K562 (cell line): Measurements from ENCODE around the gene RABGAP1. TPM values are rescaled to one million over a fixed set of nuclear protein-coding genes. Genes with fewer than 3 reads are reported as not detected.

Source experiments
- ATAC-seq: fragments of 200-7000 bp; cut with Tn5 transposase; 3 replicates; pipeline ENCODE4 v1.9.1; 2020; ENCODE audit warnings: moderate library complexity
- BruUV-seq: library from RNA; stranded (reverse); fragments of 400-500 nt; replicated peaks from 2 replicates; lab custom pipeline; 2021; lab: Mats Ljungman, UMichigan
- CTCF ChIA-PET: fragments of 300-600 bp; formaldehyde crosslinking; extraction: SDS; loops from one replicate; lab custom pipeline; 2021; ENCODE audit warnings: low intra/inter-chr PET ratio; lab: Yijun Ruan, JAX
- POLR2A ChIA-PET: fragments of 300-600, 350-650 bp; sonication (Branson Sonifier 250); formaldehyde crosslinking; extraction: SDS; loops from one replicate; lab custom pipeline; 2021; ENCODE audit warnings: antibody characterized with exemption, inconsistent platforms; lab: Yijun Ruan, JAX
- DNase-seq, 4 experiments: peaks; one replicate each; pipeline versions ENCODE4 v3.0.0 to v3.0.0-alpha.2; 2011 to 2018; ENCODE audit warnings: low spot score in 3 of 4, mixed read lengths in 3 of 4; ENCODE audit errors: extremely low read depth in 1 of 4
- FAIRE-seq: peaks from 2 replicates; lab custom pipeline; 2011; peaks lifted over from hg19 to GRCh38; lab: Jason Lieb, UNC
- H2AFZ ChIP-seq: 2 replicates; pipeline ENCODE4 v1.6.0; 2011; ENCODE audit warnings: low read depth, low read length, control low read depth, inconsistent platforms
- H3K27ac ChIP-seq: fragments of 200-600 bp; 3 replicates; pipeline ENCODE4 v1.8.0; 2011; ENCODE audit warnings: low read depth, mild to moderate bottlenecking, control low read depth, inconsistent platforms, low read length, moderate library complexity, mixed read lengths; ENCODE audit errors: extremely low read depth
- H3K27me3 ChIP-seq, 2 experiments: fragments of 300-600 bp in 1 of 2; 2 replicates in 1 of 2; 3 replicates in 1 of 2; pipeline versions ENCODE4 v1.6.0 to v1.8.0; 2011; ENCODE audit warnings: inconsistent platforms in 2 of 2, low read length in 2 of 2, mild to moderate bottlenecking in 1 of 2, mixed read lengths in 1 of 2, moderate library complexity in 1 of 2; ENCODE audit not compliant: control insufficient read depth in 2 of 2, insufficient read depth in 2 of 2
- H3K36me3 ChIP-seq: fragments of 300-600 bp; 3 replicates; pipeline ENCODE4 v1.8.0; 2011; ENCODE audit warnings: mild to moderate bottlenecking, low read length, inconsistent platforms; ENCODE audit not compliant: control insufficient read depth, insufficient read depth
- H3K4me1 ChIP-seq, 2 experiments: fragments of 200-600 bp in 1 of 2; replicated peaks in 1 of 2; 2 replicates in 1 of 2; 3 replicates in 1 of 2; pipeline versions ENCODE4 v1.5.1 to v1.8.0; 2011; ENCODE audit warnings: inconsistent platforms in 2 of 2, low read length in 2 of 2, mild to moderate bottlenecking in 1 of 2, mixed read lengths in 1 of 2, moderate library complexity in 1 of 2; ENCODE audit not compliant: control insufficient read depth in 2 of 2, insufficient read depth in 2 of 2
- H3K4me2 ChIP-seq: 2 replicates; pipeline ENCODE4 v1.6.1; 2011; ENCODE audit warnings: low read length, control low read depth, inconsistent platforms, mixed read lengths; ENCODE audit not compliant: insufficient read depth
- H3K4me3 ChIP-seq: fragments of 200-600 bp; sonication (generic), shearing (Covaris generic); 2 replicates; pipeline ENCODE4 v1.5.1; 2016; ENCODE audit warnings: control low read depth, inconsistent platforms
- H3K79me2 ChIP-seq: fragments of 200-600 bp; 3 replicates; pipeline ENCODE4 v1.8.0; 2011; ENCODE audit warnings: low read length, inconsistent platforms; ENCODE audit not compliant: control insufficient read depth, insufficient read depth
- H3K9ac ChIP-seq, 2 experiments: 2 replicates each; pipeline versions ENCODE4 v1.6.0 to v1.6.1; 2011; ENCODE audit warnings: low read depth in 2 of 2, low read length in 2 of 2, control low read depth in 1 of 2, inconsistent platforms in 1 of 2, mild to moderate bottlenecking in 1 of 2, mixed read lengths in 1 of 2; ENCODE audit not compliant: insufficient read depth in 1 of 2
- H3K9me1 ChIP-seq: one replicate; pipeline ENCODE4 v1.6.0; 2011; ENCODE audit warnings: inconsistent platforms, mild to moderate bottlenecking, low read length, moderate library complexity; ENCODE audit not compliant: control insufficient read depth, insufficient read depth
- H3K9me3 ChIP-seq: replicated peaks from 2 replicates; pipeline ENCODE4 v1.5.1; 2011; ENCODE audit warnings: low read depth, low read length, inconsistent platforms; ENCODE audit not compliant: control insufficient read depth, insufficient read depth
- H4K20me1 ChIP-seq: replicated peaks from 2 replicates; pipeline ENCODE4 v1.6.1; 2011; ENCODE audit warnings: low read length, inconsistent platforms, mixed read lengths; ENCODE audit not compliant: control insufficient read depth, insufficient read depth
- CSDE1 ChIP-seq, 2 experiments: fragments of 450-650 bp; IDR thresholded peaks; 2 replicates each; pipeline ENCODE4 v1.6.1; 2016; ENCODE audit warnings: mild to moderate bottlenecking in 1 of 2
- E2F3 ChIP-seq: fragments of 250-450 bp; sonication (Bioruptor Pico); IDR thresholded peaks from 2 replicates; pipeline ENCODE4 v1.4.0; 2020; ENCODE audit warnings: mild to moderate bottlenecking
- JUN ChIP-seq, 2 experiments: sonication (generic) in 1 of 2; formaldehyde crosslinking in 1 of 2; IDR thresholded peaks; 2 replicates each; pipeline versions ENCODE4 v1.6.1 to v1.8.0; 2012 to 2022; ENCODE audit warnings: borderline replicate concordance in 2 of 2, mild to moderate bottlenecking in 2 of 2, improper control_type of control experiment in 1 of 2, low read depth in 1 of 2, low read length in 1 of 2, missing genetic modification reagents in 1 of 2
- RBM22 ChIP-seq: fragments of 200-400 bp; formaldehyde crosslinking; IDR thresholded peaks from 2 replicates; pipeline ENCODE4 v1.6.1; 2018; ENCODE audit warnings: low read length, low read depth; ENCODE audit not compliant: poor library complexity, severe bottlenecking
- ZNF644 ChIP-seq: fragments of 200-800 bp; sonication (Bioruptor generic); IDR thresholded peaks from 2 replicates; pipeline ENCODE4 v1.6.1; 2016; ENCODE audit warnings: low read depth, missing genetic modification characterization, missing compliant biosample characterization
- WGBS: fragments of 100-300 bp; shearing (Covaris generic); methylation state at CpG from one replicate; pipeline ENCODE4 v1.1.6; 2016; ENCODE audit warnings: low coverage, mixed read lengths; ENCODE audit not compliant: insufficient coverage; ENCODE audit errors: missing lambda C conversion rate; 5-methylcytosine and 5-hydroxymethylcytosine counted together
- in situ Hi-C: fragments of 300-500 bp; cut with MboI; formaldehyde crosslinking; loops from 4 replicates; pipeline ENCODE4 v1.15.0; 2018; ENCODE audit warnings: inconsistent platforms, mixed read lengths
- intact Hi-C: fragments of 100-400 bp; cut with micrococcal nuclease; formaldehyde crosslinking; loops from 2 replicates; pipeline ENCODE4 v1.14.2; 2022
- polyA plus RNA-seq, 8 experiments: library from polyadenylated mRNA; depleted of rRNA in 4 of 8; stranded (reverse) in 5 of 8; unstranded in 3 of 8; fragments of >200 nt; fragmentation: Nextera tagmentation in 2 of 8; fragmentation: Illumina TruSeq in 1 of 8; extraction: Ambion mirVana in 2 of 8; extraction: Trizol in 1 of 8; gene quantifications; 2 replicates each; pipeline versions ENCODE4 v1.2.1 to v1.2.3, GENCODE V29; 2011 to 2014; ENCODE audit warnings: inconsistent platforms in 1 of 8, missing spikeins in 1 of 8
- total RNA-seq, 7 experiments: library from RNA; depleted of rRNA in 6 of 7; stranded (reverse); fragments of >200 nt in 6 of 7; fragmentation: Illumina TruSeq in 2 of 7; extraction: Trizol in 2 of 7; gene quantifications; 2 replicates each; pipeline versions ENCODE4 v1.2.1 to v1.2.3, GENCODE V29; 2011 to 2021; ENCODE audit warnings: low replicate concordance in 1 of 7
- TF ChIP-seq, protein P1 (sequence below): fragments of 450-650 bp; formaldehyde crosslinking; IDR thresholded peaks from 2 replicates; pipeline ENCODE4 v1.4.0; 2020; ENCODE audit warnings: mild to moderate bottlenecking, moderate library complexity
- TF ChIP-seq, protein P2 (sequence below), 2 experiments: fragments of 450-650 bp; IDR thresholded peaks; 2 replicates each; pipeline ENCODE4 v1.6.1; 2016
- TF ChIP-seq, protein P3 (sequence below), 2 experiments: fragments of 450-650 bp; IDR thresholded peaks; 2 replicates each; pipeline ENCODE4 v1.6.1; 2016; ENCODE audit warnings: mild to moderate bottlenecking in 2 of 2, borderline replicate concordance in 1 of 2, low read depth in 1 of 2, moderate library complexity in 1 of 2

Gene RABGAP1
- total and polyA plus RNA-seq, 9 of the 15 experiments (the other 6 are each of a cell fraction or from before 2014, with no cell fraction given), result 1.5 to 22.7 (median 13.1) TPM

DNA sequence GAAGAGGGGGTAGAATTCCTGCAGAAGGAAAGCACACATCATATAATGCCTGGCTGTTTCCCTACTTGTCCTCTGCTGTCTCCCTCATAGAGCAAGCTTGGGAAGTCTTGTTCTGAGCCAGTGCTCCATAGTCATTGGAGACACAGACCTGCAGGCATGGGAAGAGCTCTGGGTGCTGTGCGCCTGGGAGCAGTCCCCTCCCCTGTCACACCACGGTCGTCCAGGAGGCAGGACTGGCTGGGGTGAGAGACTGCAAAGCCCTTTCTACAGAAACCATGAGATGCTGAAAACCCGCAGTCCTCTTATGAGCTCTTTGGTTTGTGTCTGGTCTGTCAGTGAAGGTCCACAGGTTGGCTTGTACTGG is 157.3 kb downstream of the RABGAP1 start:
- no peak for ATAC-seq
- 78% methylated on average over 2 of the region's 4 CpGs for WGBS
- no peaks in the 10 kb centered on the region for H3K27me3 ChIP-seq
- no peak overlapping the region for H3K4me3 ChIP-seq
- no peaks in the 10 kb centered on the region for H3K79me2 ChIP-seq
- H3K9me3 ChIP-seq, result no peaks in the 10 kb centered on the region
- H3K4me1 ChIP-seq, result no peaks in the 10 kb centered on the region
- no peak overlapping the region for H2AFZ ChIP-seq
- no peaks in the 10 kb centered on the region for H3K9me1 ChIP-seq
- DNase-seq, result no peak
- FAIRE-seq, result no peak
- peaks cover 61% of the 10 kb centered on the region for H3K36me3 ChIP-seq
- no peak overlapping the region for H3K27ac ChIP-seq
- no TSS peak for BruUV-seq
- no peaks in the 10 kb centered on the region for H4K20me1 ChIP-seq
- no peak overlapping the region for H3K9ac ChIP-seq
- intact Hi-C loops (no loop called here), in situ Hi-C loops (no loop called here)
- POLR2A ChIA-PET, result no interaction called here
- H3K4me2 ChIP-seq, result no peak overlapping the region
- TF ChIP-seq, protein P1, sequence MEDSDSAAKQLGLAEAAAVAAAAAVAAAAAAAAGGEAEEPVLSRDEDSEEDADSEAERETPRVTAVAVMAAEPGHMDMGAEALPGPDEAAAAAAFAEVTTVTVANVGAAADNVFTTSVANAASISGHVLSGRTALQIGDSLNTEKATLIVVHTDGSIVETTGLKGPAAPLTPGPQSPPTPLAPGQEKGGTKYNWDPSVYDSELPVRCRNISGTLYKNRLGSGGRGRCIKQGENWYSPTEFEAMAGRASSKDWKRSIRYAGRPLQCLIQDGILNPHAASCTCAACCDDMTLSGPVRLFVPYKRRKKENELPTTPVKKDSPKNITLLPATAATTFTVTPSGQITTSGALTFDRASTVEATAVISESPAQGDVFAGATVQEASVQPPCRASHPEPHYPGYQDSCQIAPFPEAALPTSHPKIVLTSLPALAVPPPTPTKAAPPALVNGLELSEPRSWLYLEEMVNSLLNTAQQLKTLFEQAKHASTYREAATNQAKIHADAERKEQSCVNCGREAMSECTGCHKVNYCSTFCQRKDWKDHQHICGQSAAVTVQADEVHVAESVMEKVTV (CRISPR knock-in tag), result no peak
- TF ChIP-seq ZNF644 (no peak), JUN (IDR thresholded peaks at IDR 0.05; ENCODE audit: borderline replicate concordance, low read depth, low read length) (no peak), JUN (CRISPR knock-in tag; IDR thresholded peaks at IDR 0.05; ENCODE audit: borderline replicate concordance) (no peak), CSDE1 (IDR thresholded peaks at IDR 0.05) (no peak), RBM22 (no peak), E2F3 (CRISPR knock-in tag) (no peak)
- TF ChIP-seq, protein P2, sequence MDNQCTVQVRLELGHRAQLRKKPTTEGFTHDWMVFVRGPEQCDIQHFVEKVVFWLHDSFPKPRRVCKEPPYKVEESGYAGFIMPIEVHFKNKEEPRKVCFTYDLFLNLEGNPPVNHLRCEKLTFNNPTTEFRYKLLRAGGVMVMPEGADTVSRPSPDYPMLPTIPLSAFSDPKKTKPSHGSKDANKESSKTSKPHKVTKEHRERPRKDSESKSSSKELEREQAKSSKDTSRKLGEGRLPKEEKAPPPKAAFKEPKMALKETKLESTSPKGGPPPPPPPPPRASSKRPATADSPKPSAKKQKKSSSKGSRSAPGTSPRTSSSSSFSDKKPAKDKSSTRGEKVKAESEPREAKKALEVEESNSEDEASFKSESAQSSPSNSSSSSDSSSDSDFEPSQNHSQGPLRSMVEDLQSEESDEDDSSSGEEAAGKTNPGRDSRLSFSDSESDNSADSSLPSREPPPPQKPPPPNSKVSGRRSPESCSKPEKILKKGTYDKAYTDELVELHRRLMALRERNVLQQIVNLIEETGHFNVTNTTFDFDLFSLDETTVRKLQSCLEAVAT (IDR thresholded peaks at IDR 0.05), result no peak
- TF ChIP-seq, protein P3, sequence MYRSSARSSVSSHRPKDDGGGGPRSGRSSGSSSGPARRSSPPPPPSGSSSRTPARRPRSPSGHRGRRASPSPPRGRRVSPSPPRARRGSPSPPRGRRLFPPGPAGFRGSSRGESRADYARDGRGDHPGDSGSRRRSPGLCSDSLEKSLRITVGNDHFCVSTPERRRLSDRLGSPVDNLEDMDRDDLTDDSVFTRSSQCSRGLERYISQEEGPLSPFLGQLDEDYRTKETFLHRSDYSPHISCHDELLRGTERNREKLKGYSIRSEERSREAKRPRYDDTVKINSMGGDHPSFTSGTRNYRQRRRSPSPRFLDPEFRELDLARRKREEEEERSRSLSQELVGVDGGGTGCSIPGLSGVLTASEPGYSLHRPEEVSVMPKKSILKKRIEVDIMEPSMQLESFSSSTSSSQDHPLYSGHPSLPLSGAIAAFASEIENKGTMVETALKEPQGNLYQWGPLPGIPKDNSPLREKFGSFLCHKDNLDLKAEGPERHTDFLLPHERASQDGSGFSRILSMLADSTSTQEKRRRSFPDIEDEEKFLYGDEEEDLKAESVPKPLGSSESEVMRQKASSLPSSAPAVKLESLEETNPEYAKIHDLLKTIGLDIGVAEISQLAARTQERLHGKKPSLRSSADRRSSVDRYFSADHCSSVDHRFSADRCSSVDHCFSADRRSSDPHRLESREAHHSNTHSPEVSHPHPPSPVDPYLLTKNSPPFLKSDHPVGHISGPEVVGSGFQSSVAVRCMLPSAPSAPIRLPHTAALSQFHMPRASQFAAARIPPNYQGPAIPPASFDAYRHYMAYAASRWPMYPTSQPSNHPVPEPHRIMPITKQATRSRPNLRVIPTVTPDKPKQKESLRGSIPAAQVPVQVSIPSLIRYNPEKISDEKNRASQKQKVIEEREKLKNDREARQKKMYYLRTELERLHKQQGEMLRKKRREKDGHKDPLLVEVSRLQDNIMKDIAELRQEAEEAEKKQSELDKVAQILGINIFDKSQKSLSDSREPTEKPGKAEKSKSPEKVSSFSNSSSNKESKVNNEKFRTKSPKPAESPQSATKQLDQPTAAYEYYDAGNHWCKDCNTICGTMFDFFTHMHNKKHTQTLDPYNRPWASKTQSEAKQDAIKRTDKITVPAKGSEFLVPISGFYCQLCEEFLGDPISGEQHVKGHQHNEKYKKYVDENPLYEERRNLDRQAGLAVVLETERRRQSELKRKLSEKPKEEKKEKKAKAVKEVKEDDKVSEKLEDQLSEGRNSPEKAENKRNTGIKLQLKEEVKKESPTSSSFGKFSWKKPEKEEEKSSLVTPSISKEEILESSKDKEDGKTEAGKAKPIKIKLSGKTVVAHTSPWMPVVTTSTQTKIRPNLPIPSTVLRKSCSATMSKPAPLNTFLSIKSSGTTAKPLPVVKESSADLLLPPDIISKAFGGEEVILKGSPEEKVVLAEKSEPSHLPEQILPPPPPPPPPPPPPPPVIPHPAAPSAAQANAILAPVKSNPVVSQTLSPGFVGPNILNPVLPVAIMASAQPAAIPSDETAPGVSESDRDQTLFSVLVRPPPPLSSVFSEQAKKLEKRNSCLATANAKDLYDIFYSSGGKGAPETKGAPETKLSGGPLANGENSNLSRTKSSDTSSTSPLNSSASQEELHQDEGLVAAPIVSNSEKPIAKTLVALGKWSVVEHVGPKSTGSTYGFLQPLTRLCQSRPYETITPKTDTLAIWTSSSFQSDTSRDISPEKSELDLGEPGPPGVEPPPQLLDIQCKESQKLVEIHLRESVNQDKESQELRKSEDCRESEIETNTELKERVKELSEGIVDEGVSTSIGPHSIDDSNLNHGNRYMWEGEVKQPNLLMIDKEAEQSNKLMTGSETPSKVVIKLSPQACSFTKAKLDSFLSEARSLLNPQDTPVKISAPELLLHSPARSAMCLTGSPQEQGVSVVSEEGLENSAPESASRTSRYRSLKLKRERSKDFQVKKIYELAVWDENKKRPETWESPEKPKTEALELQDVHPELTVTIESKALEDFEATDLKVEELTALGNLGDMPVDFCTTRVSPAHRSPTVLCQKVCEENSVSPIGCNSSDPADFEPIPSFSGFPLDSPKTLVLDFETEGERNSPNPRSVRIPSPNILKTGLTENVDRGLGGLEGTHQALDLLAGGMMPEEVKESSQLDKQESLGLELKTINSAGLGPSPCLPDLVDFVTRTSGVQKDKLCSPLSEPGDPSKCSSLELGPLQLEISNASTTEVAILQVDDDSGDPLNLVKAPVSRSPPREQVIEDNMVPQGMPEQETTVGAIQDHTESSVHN (IDR thresholded peaks at IDR 0.05; ENCODE audit: borderline replicate concordance in 1 of 2, low read depth in 1 of 2), result no peak
- TF ChIP-seq, all 486 proteins: peak for 0
- CTCF ChIA-PET, result no interaction called here
